Measurements from ENCODE around the gene SLC52A3. TPM values are rescaled to one million over a fixed set of nuclear protein-coding genes. Genes with fewer than 3 reads are reported as not detected.

SLC52A3 gene
- total and polyA plus RNA-seq, 4 experiments from 2014 or later, result not detected

Other genes with a start within 250 kb of the SLC52A3 start
- gene CSNK2A1, start 224.7 kb downstream of the SLC52A3 start, total RNA-seq, result 10 to 100 TPM; 81.6 to 87.8 TPM
- 10 to 100 TPM; 45.2 to 48.2 TPM for gene CSNK2A1, start 224.7 kb downstream of the SLC52A3 start, polyA plus RNA-seq
- gene TCF15, start 158.2 kb downstream of the SLC52A3 start, total RNA-seq, result not detected
- gene TCF15, start 158.2 kb downstream of the SLC52A3 start, polyA plus RNA-seq, result not detected
- 1 to 10 TPM; 6.9 to 7.4 TPM for gene SRXN1, start 115.3 kb downstream of the SLC52A3 start, total RNA-seq
- gene SRXN1, start 115.3 kb downstream of the SLC52A3 start, polyA plus RNA-seq, result 10 to 100 TPM; 10.4 to 17.2 TPM
- not detected for gene SCRT2, start 92.7 kb downstream of the SLC52A3 start, total RNA-seq
- gene SCRT2, start 92.7 kb downstream of the SLC52A3 start, polyA plus RNA-seq, result not detected
- 10 to 100 TPM; 19.8 to 21.7 TPM for gene FAM110A, start 65.2 kb upstream of the SLC52A3 start, total RNA-seq
- 10 to 100 TPM in 1 of 2 donors, 1 to 10 TPM in 1; 8.1 to 15.4 TPM for gene FAM110A, start 65.2 kb upstream of the SLC52A3 start, polyA plus RNA-seq
- not detected for gene ANGPT4, start 147.8 kb upstream of the SLC52A3 start, total RNA-seq
- not detected for gene ANGPT4, start 147.8 kb upstream of the SLC52A3 start, polyA plus RNA-seq
- under 1 TPM; 0.11 to 0.38 TPM for gene RSPO4, start 233.8 kb upstream of the SLC52A3 start, total RNA-seq
- not detected for gene RSPO4, start 233.8 kb upstream of the SLC52A3 start, polyA plus RNA-seq